BLaER1 (cell line): Measurements from ENCODE around the gene KCTD17.
"Not testable (repeated sequence)": the region's sequence is repeated elsewhere in the genome, so short reads cannot be mapped to it uniquely, and the experiment has no call there.

Source experiments
- H3K27ac ChIP-seq: shearing (Covaris generic); formaldehyde crosslinking; 2 replicates; pipeline ENCODE4 v1.8.1; 2022
- H3K27me3 ChIP-seq: shearing (Covaris generic); formaldehyde crosslinking; 2 replicates; pipeline ENCODE4 v1.8.1; 2022
- H3K36me3 ChIP-seq: shearing (Covaris generic); formaldehyde crosslinking; 2 replicates; pipeline ENCODE4 v1.8.1; 2022
- H3K4me1 ChIP-seq: shearing (Covaris generic); formaldehyde crosslinking; 2 replicates; pipeline ENCODE4 v1.8.1; 2022
- H3K4me2 ChIP-seq: shearing (Covaris generic); formaldehyde crosslinking; 2 replicates; pipeline ENCODE4 v1.8.1; 2022
- H3K4me3 ChIP-seq: shearing (Covaris generic); formaldehyde crosslinking; 2 replicates; pipeline ENCODE4 v1.8.1; 2022
- H3K9ac ChIP-seq: shearing (Covaris generic); formaldehyde crosslinking; 2 replicates; pipeline ENCODE4 v1.8.1; 2022
- H3K9me3 ChIP-seq: shearing (Covaris generic); formaldehyde crosslinking; 2 replicates; pipeline ENCODE4 v1.8.1; 2022
- H4K20me1 ChIP-seq: shearing (Covaris generic); formaldehyde crosslinking; 2 replicates; pipeline ENCODE4 v1.8.1; 2022
- Cebpa-rat ChIP-seq: shearing (Covaris generic); IDR thresholded peaks from 2 replicates; pipeline ENCODE4 v1.8.1; 2022

The KCTD17 gene

GRCh38 chr22:37065180-37065579 lies 13.6 kb downstream of the KCTD17 start:
- peaks cover 14% of the 10 kb centered on the region for H3K36me3 ChIP-seq
- H3K4me2 ChIP-seq: no peak overlapping the region
- H3K9ac ChIP-seq: no peak overlapping the region
- no peak overlapping the region for H3K27ac ChIP-seq
- 0 out of 2 replicates have a peak, but pooled peaks cover 5% of the 10 kb centered on the region for H4K20me1 ChIP-seq
- no peak for TF ChIP-seq Cebpa-rat
- H3K9me3 ChIP-seq: no peaks in the 10 kb centered on the region
- H3K27me3 ChIP-seq: peaks cover 23% of the 10 kb centered on the region
- H3K4me1 ChIP-seq: peaks cover 38% of the 10 kb centered on the region
- H3K4me3 ChIP-seq: no peak overlapping the region

GRCh38 chr22:37065961-37066360 lies 14.4 kb downstream of the KCTD17 start:
- no peak for TF ChIP-seq Cebpa-rat
- H3K9me3 ChIP-seq: no peaks in the 10 kb centered on the region
- H3K4me1 ChIP-seq: peaks cover 30% of the 10 kb centered on the region
- 0 out of 2 replicates have a peak, but pooled peaks cover 5% of the 10 kb centered on the region for H4K20me1 ChIP-seq
- H3K4me2 ChIP-seq: no peak overlapping the region
- no peak overlapping the region for H3K27ac ChIP-seq
- H3K36me3 ChIP-seq: peaks cover 10% of the 10 kb centered on the region; the same call in 1 of the 2 replicates
- no peak overlapping the region for H3K9ac ChIP-seq
- H3K27me3 ChIP-seq: peaks cover 25% of the 10 kb centered on the region
- H3K4me3 ChIP-seq: no peak overlapping the region

- no peak for TF ChIP-seq Cebpa-rat
- Histone ChIP-seq H3K27me3 (peaks cover 25% of the 10 kb centered on the region), H3K9ac (no peak overlapping the region), H3K4me3 (no peak overlapping the region), H3K27ac (no peak overlapping the region), H4K20me1 (0 out of 2 replicates have a peak, but pooled peaks cover 5% of the 10 kb centered on the region), H3K4me2 (no peak overlapping the region), H3K36me3 (no peaks in the 10 kb centered on the region), H3K4me1 (peaks cover 15% of the 10 kb centered on the region), H3K9me3 (0 out of 2 replicates have a peak, but pooled peaks cover 6% of the 10 kb centered on the region)
Measured at GRCh38 chr22:37067428-37067827, 15.9 kb downstream of the KCTD17 start.

GRCh38 chr22:37068859-37069258 lies 17.3 kb downstream of the KCTD17 start:
- H3K9ac ChIP-seq: no peak overlapping the region
- H4K20me1 ChIP-seq: 0 out of 2 replicates have a peak, but pooled peaks cover 5% of the 10 kb centered on the region
- 0 out of 2 replicates have a peak, but pooled peaks cover 9% of the 10 kb centered on the region for H3K9me3 ChIP-seq
- no peaks in the 10 kb centered on the region for H3K36me3 ChIP-seq
- H3K4me1 ChIP-seq: peaks cover 1% of the 10 kb centered on the region
- peaks cover 25% of the 10 kb centered on the region for H3K27me3 ChIP-seq
- no peak overlapping the region for H3K27ac ChIP-seq
- no peak overlapping the region for H3K4me2 ChIP-seq
- H3K4me3 ChIP-seq: no peak overlapping the region
- TF ChIP-seq Cebpa-rat: no peak

GRCh38 chr22:37069319-37069718 lies 17.8 kb downstream of the KCTD17 start:
- no peak overlapping the region for H3K4me3 ChIP-seq
- 0 out of 2 replicates have a peak, but pooled peaks cover 9% of the 10 kb centered on the region for H3K9me3 ChIP-seq
- no peak overlapping the region for H3K27ac ChIP-seq
- TF ChIP-seq Cebpa-rat: no peak
- H4K20me1 ChIP-seq: 0 out of 2 replicates have a peak, but pooled peaks cover 5% of the 10 kb centered on the region
- no peak overlapping the region for H3K4me2 ChIP-seq
- peaks cover 25% of the 10 kb centered on the region for H3K27me3 ChIP-seq
- H3K9ac ChIP-seq: no peak overlapping the region
- H3K36me3 ChIP-seq: no peaks in the 10 kb centered on the region
- no peaks in the 10 kb centered on the region for H3K4me1 ChIP-seq

- Histone ChIP-seq H3K27me3 (peaks cover 25% of the 10 kb centered on the region), H3K9ac (no peak overlapping the region), H3K4me3 (no peak overlapping the region), H4K20me1 (0 out of 2 replicates have a peak, but pooled peaks cover 5% of the 10 kb centered on the region), H3K36me3 (no peaks in the 10 kb centered on the region), H3K9me3 (0 out of 2 replicates have a peak, but pooled peaks cover 9% of the 10 kb centered on the region), H3K27ac (no peak overlapping the region), H3K4me2 (no peak overlapping the region), H3K4me1 (no peaks in the 10 kb centered on the region)
- TF ChIP-seq Cebpa-rat: no peak
Measured at GRCh38 chr22:37069719-37070118, 18.2 kb downstream of the KCTD17 start.

- Histone ChIP-seq H3K27ac (no peak overlapping the region), H3K9ac (no peak overlapping the region), H3K27me3 (peaks cover 25% of the 10 kb centered on the region), H3K4me2 (no peak overlapping the region), H3K4me3 (no peak overlapping the region), H3K36me3 (no peaks in the 10 kb centered on the region), H3K4me1 (no peaks in the 10 kb centered on the region), H3K9me3 (0 out of 2 replicates have a peak, but pooled peaks cover 9% of the 10 kb centered on the region), H4K20me1 (0 out of 2 replicates have a peak, but pooled peaks cover 5% of the 10 kb centered on the region)
- TF ChIP-seq Cebpa-rat: no peak
Measured at GRCh38 chr22:37070334-37070733, 18.8 kb downstream of the KCTD17 start.

GRCh38 chr22:37070744-37071143 lies 19.2 kb downstream of the KCTD17 start:
- Histone ChIP-seq H3K4me3 (no peak overlapping the region), H3K4me2 (no peak overlapping the region), H3K36me3 (no peaks in the 10 kb centered on the region), H3K9ac (no peak overlapping the region), H3K4me1 (no peaks in the 10 kb centered on the region), H3K27me3 (peaks cover 25% of the 10 kb centered on the region), H3K27ac (no peak overlapping the region), H3K9me3 (0 out of 2 replicates have a peak, but pooled peaks cover 9% of the 10 kb centered on the region), H4K20me1 (0 out of 2 replicates have a peak, but pooled peaks cover 5% of the 10 kb centered on the region)
- no peak for TF ChIP-seq Cebpa-rat

GRCh38 chr22:37071850-37072592 lies 20.5 kb downstream of the KCTD17 start:
- H3K27ac ChIP-seq, H4K20me1 ChIP-seq, H3K4me3 ChIP-seq, H3K4me2 ChIP-seq, H3K36me3 ChIP-seq, H3K4me1 ChIP-seq, H3K9ac ChIP-seq, H3K9me3 ChIP-seq: not testable (repeated sequence)
- peaks cover 25% of the 10 kb centered on the region for H3K27me3 ChIP-seq

- no peak for TF ChIP-seq Cebpa-rat
- 0 out of 2 replicates have a peak, but pooled peaks cover 2% of the 10 kb centered on the region for H4K20me1 ChIP-seq
- no peak overlapping the region for H3K9ac ChIP-seq
- no peak overlapping the region for H3K27ac ChIP-seq
- peaks cover 25% of the 10 kb centered on the region for H3K27me3 ChIP-seq
- no peaks in the 10 kb centered on the region for H3K36me3 ChIP-seq
- no peak overlapping the region for H3K4me3 ChIP-seq
- H3K4me2 ChIP-seq: no peak overlapping the region
- 0 out of 2 replicates have a peak, but pooled peaks cover 9% of the 10 kb centered on the region for H3K9me3 ChIP-seq
- no peaks in the 10 kb centered on the region for H3K4me1 ChIP-seq
Measured at GRCh38 chr22:37072673-37073072, 21.1 kb downstream of the KCTD17 start.
